Dermis microvascular lymphatic vessel endothelial cell (primary cell): Measurements from ENCODE around the gene SCUBE2. TPM values are rescaled to one million over a fixed set of nuclear protein-coding genes. Genes with fewer than 3 reads are reported as not detected.
"Not testable (repeated sequence)": the region's sequence is repeated elsewhere in the genome, so short reads cannot be mapped to it uniquely, and the experiment has no call there.

Source experiments
- DNase-seq, 2 donors: peaks; one replicate each; pipeline versions ENCODE4 v3.0.0 to v3.0.0-alpha.2; 2010; ENCODE audit warnings: low read depth in 2 of 2
- total RNA-seq: library from RNA; depleted of rRNA; stranded (reverse); fragments of >200 nt; gene quantifications from 2 replicates; pipeline ENCODE4 v1.2.1, GENCODE V29; 2014

The SCUBE2 gene
- total RNA-seq, 1 donor from 2014 or later = 0.77 TPM

DNA sequence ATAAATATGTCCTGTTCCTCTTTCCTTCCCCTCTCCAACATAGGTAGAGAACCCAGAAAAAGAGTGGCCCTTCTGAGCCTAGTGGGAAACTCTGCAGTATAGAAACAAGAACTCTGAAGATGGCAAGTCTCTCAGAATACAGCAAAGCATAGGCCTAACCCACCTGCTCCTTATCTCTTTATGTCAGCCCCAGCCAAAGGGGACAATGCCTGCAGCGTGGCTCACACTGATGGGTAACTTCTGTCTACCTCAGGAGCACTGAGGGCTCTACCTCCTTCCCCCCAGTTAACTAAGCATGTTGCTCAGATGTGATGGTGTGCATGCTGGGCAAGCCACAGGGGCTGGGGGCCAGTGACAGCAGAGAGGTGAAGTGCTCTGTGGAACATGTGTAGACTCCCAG lies 82.7 kb downstream of the SCUBE2 start:
- no peak for DNase-seq

DNA sequence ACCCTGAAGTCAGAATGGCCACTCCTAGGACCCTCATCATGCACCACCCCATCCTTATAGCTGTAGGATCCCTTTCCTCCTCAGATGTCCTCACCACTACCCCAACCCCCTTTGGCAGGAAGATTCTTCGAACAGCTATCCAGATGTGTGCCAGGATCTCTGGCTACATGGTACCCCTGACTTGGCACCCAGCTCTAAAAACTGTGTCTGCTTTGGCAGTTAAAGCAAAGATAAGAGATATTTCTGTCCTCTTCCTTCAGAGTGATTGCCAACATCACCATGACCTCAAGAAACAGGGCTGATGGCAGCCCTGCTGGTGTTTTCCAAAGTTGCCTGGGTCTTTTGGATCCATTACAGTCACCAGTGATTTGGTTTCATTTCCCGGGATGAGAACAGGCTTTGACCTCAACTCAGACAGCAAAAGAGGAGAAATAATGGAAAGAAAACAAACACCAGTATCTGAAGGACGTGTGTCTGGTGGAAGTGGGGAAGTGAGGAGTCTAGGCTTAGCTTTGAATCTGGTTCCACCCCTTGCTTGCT lies 83.3 kb downstream of the SCUBE2 start:
- DNase-seq = no peak

GRCh38 chr11:9005087-9005486 lies 86.3 kb downstream of the SCUBE2 start:
- DNase-seq = no peak

DNA sequence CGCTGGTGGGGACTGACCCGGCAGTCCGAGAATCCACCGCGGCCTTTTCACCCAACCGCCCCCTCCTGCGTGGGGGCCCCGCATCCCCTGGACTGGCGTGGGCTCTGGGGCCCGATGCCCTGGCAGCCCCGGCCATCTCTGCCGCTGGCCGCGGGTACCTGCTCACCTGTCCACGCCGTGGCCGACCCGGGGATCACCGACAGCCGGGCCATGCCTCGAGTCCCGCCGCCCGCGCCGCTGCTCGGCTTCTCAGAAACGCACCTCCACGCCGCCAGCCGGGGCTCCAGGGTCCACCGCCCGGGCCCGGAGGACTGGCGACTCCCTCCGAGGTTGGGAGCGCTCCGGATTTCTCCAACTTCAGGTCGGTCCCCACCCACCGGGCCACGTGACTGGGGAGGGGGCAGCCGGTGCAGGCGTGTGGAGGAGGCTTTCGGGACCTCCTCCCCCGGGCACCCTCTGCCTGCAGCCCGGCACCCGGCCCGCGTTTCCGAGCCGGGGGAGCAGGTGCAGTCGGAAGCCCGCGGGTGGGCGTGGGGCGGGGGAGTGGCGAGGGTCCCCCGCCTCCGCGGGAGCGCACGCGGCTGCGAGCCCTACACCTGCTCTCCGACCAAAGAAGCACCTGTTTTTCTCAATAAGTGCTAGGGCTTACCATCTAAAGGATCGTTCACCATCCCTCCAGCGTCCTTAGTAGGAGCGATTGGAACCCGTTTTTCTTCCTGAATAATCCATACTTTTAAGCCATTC lies 87.0 kb downstream of the SCUBE2 start:
- DNase-seq = no peak

- DNase-seq = peak in 1 of 2 donors; percentile 62
Measured at GRCh38 chr11:9003573-9004182, 87.7 kb downstream of the SCUBE2 start, which contains the start of gene NRIP3. NRIP3 (minus strand) TSS chr11:9004001; CDS start chr11:9003935, 66 bp downstream.

DNA sequence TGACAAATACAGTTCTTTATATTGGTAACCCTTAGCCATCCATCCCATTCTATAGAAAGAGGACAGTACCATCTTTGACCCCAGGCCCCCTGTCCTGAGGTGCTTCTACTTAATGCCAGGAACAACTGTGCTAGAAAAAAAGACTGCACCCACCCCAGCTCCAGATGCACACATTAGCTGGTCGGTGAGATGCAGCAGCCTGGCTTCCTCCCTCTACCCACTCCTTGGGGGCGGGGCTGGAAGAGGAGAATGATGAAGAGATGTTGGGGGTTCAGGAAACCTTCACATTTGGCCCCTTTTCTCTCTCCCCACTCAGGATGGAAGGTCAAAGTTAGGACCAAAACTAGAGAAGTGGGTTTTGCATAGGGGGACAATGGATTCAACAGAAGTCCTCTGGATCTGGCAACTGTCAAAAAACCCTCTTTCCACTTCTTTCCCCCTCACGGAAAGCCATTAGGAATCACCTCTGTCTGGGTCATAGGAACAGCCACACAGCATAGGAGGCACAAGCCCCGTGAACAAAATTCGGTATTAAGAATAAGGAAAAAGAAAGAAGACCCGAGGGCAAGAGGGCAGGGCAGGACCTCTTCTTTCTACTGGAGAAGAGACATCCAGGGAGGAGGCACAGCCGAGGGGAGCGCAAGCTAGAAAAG lies 88.4 kb downstream of the SCUBE2 start:
- no peak for DNase-seq

DNA sequence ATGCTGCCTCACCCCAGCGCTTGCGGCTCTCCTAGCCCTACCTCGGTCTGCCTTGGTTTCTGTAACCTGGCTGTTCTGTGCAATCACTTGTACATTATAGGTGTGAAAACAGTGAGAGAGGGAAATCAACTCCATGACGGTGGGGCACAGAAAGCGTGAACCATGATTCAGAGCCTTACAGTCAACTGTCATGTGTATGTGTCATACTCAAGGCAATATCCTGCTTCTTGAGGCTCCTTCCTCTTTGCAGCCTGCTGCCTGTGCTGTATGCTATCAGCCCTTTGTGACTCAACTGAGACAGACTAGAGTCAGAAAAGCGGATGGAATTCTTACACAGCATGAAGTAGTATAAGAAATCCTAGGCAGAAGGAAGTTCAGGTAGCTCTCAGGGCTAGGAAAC lies 89.7 kb downstream of the SCUBE2 start:
- peak in 1 of 2 donors; percentile 82 for DNase-seq

DNA sequence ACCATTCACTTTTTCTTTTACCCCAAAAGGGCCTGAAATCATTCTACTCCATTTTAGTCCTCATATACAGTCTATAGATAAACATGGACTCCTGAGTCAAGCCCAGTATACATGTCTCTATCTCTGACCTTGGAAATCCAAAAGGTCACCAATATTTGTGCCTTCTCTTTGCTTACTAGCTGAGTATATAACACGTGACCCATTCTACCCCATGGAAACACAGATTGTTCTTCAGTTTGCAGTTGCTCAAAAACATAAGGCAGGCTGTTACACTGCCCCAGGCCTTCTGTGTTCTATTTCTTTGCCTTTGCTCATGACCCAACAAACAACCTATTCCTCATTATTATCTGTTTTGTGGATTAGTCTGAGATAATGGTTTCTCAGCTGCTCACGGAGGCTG lies 93.4 kb downstream of the SCUBE2 start:
- no peak for DNase-seq

- DNase-seq = no peak
Measured at GRCh38 chr11:8997451-8997850, 93.9 kb downstream of the SCUBE2 start.

DNA sequence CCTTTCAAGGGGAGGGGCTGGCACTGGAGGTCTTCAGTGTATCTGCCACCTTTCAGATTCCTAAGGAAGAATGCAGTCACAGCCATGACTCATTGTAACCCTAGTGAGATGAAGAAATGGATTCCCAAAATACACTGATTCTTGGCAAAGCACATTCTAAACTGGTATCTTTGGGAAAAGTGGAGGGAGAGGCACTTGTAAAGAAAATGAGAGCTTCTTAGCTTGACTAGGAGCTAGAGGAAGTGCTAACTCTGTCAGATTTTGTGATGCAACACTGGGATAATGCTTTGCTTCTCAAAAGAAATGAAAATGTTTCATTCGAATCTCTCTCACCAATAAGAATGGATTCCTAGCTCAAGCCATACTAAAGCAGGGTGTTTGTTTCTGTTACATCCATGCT lies 101.9 kb downstream of the SCUBE2 start:
- no peak for DNase-seq

DNA sequence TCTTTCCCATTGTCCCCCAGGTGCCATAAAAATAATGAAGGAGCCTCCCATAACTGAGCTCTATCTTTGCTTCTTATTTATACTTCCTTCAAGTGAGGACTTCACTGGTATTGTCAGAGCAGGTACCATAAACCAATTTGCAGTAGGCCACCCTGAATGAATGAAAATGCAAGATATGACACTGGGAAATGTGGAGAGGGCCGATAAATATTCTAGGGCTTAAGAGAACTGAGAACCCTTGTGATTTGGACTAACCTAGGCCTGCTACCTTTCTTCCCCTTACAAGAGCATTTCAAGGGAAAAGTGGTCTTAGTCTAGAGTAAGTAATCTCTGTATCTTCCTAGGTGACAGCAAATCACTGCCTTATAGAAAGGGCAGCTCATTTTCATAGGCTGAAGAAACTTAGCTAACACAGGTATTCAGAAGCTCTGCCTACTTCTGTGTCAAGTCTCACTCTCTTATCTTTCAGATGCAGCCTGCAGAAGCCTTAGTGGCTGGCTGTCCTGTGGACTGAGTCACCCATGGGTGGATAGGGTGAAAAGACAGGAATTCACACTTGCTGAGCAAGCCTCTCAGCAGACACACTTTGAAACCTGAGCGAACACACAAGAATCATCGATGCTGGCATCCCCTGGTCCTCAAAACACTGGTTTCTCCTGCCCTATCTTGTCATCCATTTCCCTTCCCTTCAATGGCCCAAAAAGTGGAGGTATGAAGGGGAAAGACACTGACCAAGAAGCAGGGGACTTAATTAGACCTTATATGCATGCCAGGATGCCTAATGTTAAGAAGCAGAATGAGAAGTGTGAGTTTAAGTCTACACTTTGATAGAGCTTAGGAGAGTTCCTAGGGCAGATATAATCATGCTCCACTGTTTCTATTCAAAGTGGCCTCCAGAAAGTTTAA lies 102.8 kb downstream of the SCUBE2 start:
- DNase-seq = no peak

DNA sequence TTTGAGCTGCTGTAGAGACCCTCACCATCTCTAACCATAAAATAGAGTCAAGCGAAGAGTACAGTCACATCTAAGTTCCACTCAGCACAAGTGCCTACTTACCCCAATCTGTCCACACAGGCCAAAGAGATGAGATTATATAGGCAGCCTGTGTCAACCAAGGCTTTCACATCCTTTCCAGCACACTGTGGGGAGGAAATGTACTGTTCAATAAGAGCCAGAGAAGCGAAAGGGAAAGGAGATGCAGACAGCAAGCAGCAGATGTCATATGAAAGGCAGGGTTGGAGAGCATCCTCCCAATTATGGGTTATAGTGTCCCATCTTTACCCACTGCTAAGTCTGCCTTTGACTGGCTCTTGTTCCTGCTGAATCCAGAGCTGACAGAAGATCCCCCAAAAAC lies 104.0 kb downstream of the SCUBE2 start:
- DNase-seq = no peak

DNA sequence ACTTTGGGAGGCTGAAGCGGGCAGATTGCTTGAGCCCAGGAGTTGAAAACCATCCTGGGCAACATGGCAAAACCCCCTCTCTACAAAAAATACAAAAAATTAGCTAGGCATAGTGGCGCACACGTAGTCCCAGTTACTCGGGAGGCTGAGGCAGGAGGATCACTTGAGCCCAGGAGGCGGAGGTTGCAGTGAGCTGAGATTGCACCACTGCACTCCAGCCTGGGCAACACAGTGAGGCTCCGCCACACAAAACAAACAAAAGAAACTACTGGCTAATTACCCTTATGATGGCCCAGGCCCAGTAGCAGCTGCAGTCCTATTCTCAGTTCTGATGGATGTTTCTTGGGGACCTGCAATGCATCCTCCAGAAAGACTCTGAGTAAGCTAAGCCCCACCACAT lies 104.6 kb downstream of the SCUBE2 start:
- DNase-seq = not testable (repeated sequence)

DNA sequence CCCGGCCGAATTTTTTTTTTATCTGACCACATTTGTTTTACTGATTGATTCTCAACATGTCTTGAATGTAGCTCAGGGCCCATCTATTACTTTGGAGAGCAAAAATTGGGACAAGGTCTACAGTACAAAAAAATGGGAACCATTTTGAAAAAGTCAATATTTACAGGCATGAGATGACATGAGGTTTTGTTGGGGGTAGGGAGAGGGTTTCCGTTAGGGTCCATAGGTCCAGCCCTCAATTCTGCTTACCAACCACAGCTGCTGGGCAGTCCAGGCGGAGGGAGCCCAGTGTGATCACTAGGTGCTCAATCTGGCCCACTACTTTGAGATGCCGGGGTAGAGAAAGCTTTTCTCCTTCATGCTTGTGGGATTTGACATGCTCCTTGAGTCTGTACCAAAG lies 105.9 kb downstream of the SCUBE2 start:
- no peak for DNase-seq

DNA sequence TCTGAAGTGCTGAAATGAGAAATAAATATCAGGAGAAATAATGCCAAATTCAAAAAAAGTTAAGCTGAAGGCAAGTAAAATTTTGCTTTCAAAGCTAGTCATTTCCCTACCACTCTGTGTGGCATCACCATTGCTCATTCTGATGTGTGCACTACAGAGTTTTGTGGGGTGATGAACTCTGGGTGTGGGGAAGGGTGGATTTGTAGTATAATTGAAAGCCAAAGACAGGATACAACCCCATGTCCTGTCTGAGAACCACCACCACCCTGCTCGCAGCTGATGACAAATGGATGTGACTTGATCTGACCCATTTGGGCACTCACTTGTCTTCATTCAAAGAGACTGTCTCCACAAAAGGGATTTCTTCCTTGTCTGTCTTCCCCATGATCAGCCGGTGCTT lies 107.8 kb downstream of the SCUBE2 start:
- DNase-seq = no peak

DNA sequence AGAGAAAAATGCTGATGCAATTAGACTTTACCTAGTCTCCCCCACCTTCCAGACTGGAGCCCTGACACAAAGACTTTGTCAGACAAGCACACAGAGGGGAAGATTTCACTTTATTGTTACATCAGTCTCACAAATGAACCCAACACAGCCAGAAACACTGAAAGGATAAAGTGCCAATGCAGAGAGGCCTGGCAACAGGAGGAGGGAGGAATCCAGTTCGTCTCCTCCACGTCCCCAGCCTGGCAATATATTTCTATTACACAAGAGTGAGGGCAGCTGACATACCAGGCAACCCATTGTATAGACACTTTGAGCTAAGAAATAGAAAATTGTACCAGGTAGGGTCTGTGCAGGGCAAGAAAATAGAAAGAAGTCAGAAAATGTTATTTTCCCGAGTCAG lies 110.9 kb downstream of the SCUBE2 start:
- DNase-seq = no peak

GRCh38 chr11:8979365-8979764 lies 112.0 kb downstream of the SCUBE2 start:
- DNase-seq = not testable (repeated sequence)

DNA sequence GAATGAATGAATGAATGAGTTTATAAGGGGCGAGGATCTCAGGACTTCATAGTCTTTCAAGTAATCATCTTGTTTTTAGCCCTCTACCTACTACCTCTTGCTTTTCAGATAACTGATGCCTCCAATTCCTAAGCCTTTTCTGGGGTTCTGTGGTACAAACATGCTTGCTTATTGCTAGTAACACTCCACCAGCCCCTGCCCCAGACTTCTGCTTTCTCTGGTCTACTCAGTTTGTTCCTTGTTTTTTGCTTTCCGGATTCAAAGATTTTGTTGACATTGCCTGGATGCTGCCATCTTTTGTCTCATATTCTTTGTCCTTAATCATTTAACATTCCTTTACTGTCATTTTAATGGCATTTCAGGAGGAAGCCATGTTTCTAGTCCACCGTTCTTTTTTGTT lies 118.3 kb downstream of the SCUBE2 start:
- DNase-seq = no peak

GRCh38 chr11:8971924-8972316 lies 119.5 kb downstream of the SCUBE2 start:
- DNase-seq = no peak

DNA sequence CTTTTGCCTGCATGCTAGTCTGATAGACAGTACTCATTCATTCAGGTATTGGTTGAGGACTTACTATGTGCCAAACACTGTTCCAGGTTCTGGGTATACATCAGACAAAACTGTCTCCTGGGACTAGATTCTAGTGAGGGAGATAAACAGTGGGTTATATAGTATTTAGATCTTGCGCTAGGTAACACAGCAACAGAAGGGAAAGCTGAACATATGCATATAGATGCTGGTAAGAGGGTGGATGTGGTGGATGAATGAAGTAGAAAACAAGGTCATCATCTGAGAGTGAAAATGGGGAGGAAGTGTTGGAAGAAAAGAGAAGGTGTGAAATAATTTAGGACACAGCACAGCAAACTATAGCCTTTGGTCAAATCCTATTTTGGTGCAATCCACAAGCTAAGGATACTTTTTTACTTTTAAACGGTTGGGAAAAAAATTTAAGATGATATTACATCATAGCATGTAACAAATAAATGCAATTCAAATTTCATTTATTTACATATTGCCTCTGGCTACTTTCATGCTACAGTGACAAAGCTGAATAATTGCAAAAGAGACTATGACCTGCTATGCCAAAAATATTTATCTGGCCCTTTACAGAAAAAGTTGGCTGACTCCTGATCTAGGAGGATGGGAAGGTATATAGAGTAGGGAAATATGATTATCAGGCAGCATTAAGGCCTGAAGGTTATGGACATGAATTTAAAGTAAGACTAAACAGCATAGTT lies 120.0 kb downstream of the SCUBE2 start:
- no peak for DNase-seq
